Large intestine (tissue), 3 donors: Measurements from ENCODE around the gene USP3. TPM values are rescaled to one million over a fixed set of nuclear protein-coding genes. Genes with fewer than 3 reads are reported as not detected.
"Not testable (repeated sequence)": the region's sequence is repeated elsewhere in the genome, so short reads cannot be mapped to it uniquely, and the experiment has no call there.

Source experiments
- DNase-seq, 2 donors: peaks; one replicate each; pipeline versions ENCODE4 v3.0.0 to v3.0.0-alpha.2; 2013
- H3K27ac ChIP-seq: one replicate; pipeline ENCODE4 v1.5.1; 2013; ENCODE audit warnings: low read length
- H3K27me3 ChIP-seq: 2 replicates; pipeline ENCODE4 v1.6.1; 2013; ENCODE audit warnings: low read length; ENCODE audit not compliant: control insufficient read depth, insufficient read depth
- H3K36me3 ChIP-seq: 2 replicates; pipeline ENCODE4 v1.6.1; 2013; ENCODE audit warnings: low read length; ENCODE audit not compliant: control insufficient read depth, insufficient read depth
- H3K4me1 ChIP-seq: one replicate; pipeline ENCODE4 v1.6.1; 2013; ENCODE audit warnings: low read length; ENCODE audit not compliant: control insufficient read depth, insufficient read depth
- H3K4me3 ChIP-seq: one replicate; pipeline ENCODE4 v1.5.1; 2013; ENCODE audit warnings: low read length
- H3K9me3 ChIP-seq: one replicate; pipeline ENCODE4 v1.6.1; 2013; ENCODE audit warnings: mild to moderate bottlenecking, low read depth, low read length, moderate library complexity; ENCODE audit not compliant: control insufficient read depth
- WGBS: methylation state at CpG from one replicate; pipeline ENCODE4 v1.1.5; 2013; ENCODE audit warnings: low lambda C conversion rate; ENCODE audit not compliant: insufficient coverage; 5-methylcytosine and 5-hydroxymethylcytosine counted together
- polyA plus RNA-seq: library from polyadenylated mRNA; unstranded; fragments of 120-200 nt; gene quantifications from one replicate; pipeline ENCODE4 v1.2.1, GENCODE V29; 2013

Gene USP3
- polyA plus RNA-seq, 1 donor = 32.7 TPM

DNA sequence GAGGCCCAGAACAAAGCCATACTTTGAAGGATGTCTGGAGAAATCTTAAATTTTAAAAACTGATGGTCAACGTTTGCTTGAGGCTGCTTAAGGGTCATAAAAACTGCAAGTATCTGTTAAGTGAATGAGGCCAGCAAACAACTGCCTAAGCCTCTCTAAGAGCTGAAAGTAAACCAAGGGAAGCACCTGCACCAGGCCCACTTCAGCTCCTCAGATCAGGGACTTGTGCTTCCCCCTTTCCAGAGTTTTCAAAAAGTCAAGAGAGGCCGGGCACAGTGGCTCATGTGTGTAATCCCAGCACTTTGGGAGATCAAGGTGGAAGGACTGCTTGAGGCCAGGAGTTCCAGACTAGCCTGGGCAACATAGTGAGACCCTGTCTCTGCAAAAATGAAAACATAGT, 101.9 kb downstream of the USP3 start:
- Histone ChIP-seq H3K27me3 (no peaks in the 10 kb centered on the region), H3K36me3 (peaks cover 39% of the 10 kb centered on the region), H3K9me3 (no peaks in the 10 kb centered on the region), H3K27ac (no peak overlapping the region), H3K4me1 (peaks cover 15% of the 10 kb centered on the region), H3K4me3 (no peak overlapping the region)
- DNase-seq = no peak
- 40% methylated on average over 1 of the region's 2 CpGs for WGBS

DNA sequence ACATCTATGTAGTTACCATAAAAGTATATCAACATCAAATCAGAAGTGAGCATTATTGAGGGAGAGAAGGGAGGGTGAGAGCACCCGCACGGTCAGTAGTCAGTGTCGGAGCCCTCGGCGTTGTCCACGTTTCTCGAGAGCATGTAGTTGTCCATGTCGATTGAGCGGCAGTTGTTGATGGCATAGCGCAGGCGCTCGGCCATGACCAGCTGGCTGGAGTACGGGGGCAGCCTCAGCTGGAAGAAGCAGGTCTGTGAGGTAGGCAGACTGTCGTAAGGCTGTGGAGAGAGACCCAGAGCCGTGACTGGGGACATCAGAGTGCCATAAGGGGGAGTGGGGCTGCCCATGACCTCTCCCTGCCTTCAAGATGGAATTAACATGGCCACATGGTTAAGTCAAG, 104.6 kb downstream of the USP3 start:
- Histone ChIP-seq H3K4me1 (peaks cover 17% of the 10 kb centered on the region), H3K4me3 (no peak overlapping the region), H3K27me3 (no peaks in the 10 kb centered on the region), H3K27ac (no peak overlapping the region), H3K9me3 (no peaks in the 10 kb centered on the region), H3K36me3 (peaks cover 59% of the 10 kb centered on the region)
- no peak for DNase-seq
- WGBS = 90% methylated on average over 2 of the region's 15 CpGs

GRCh38 chr15:63609448-63609847, 105.1 kb downstream of the USP3 start:
- Histone ChIP-seq H3K4me1 (peaks cover 17% of the 10 kb centered on the region), H3K9me3 (no peaks in the 10 kb centered on the region), H3K4me3 (no peak overlapping the region), H3K27ac (no peak overlapping the region), H3K27me3 (no peaks in the 10 kb centered on the region), H3K36me3 (peaks cover 64% of the 10 kb centered on the region)
- DNase-seq = no peak
- no CpG with 5 or more reads among the region's 6 CpGs for WGBS

GRCh38 chr15:63610209-63610841, 105.9 kb downstream of the USP3 start:
- Histone ChIP-seq H3K4me3 (no peak overlapping the region), H3K9me3 (no peaks in the 10 kb centered on the region), H3K27ac (peak overlapping the region; percentile 32), H3K4me1 (peaks cover 17% of the 10 kb centered on the region), H3K36me3 (peaks cover 68% of the 10 kb centered on the region), H3K27me3 (no peaks in the 10 kb centered on the region)
- peak; percentile 61 to 72 for DNase-seq
- WGBS = no CpG with 5 or more reads among the region's 6 CpGs

DNA sequence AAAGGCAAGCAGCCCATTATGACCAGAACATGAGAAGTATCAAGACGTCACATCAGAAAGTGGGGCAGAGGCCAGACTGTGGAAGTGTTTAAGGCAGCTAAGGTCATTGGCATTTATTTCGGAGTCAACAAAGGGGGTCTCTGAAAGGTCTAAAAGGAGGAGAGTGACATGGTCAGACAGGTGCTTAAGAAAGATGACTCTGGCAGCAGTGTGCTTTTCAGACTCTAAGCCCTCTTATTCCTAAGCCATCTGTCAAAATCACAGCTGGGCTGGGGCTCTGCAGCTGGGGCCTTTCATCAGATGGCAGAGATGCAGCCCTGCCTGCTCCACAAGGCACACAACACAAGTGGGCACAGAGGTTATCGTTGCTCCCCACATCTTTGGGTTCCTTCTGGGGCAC, 106.8 kb downstream of the USP3 start:
- Histone ChIP-seq H3K36me3 (peaks cover 68% of the 10 kb centered on the region), H3K27me3 (no peaks in the 10 kb centered on the region), H3K9me3 (no peaks in the 10 kb centered on the region), H3K27ac (peak overlapping the region; percentile 32), H3K4me1 (peaks cover 17% of the 10 kb centered on the region), H3K4me3 (no peak overlapping the region)
- 88% methylated on average over 1 of the region's 3 CpGs for WGBS
- DNase-seq = no peak

DNA sequence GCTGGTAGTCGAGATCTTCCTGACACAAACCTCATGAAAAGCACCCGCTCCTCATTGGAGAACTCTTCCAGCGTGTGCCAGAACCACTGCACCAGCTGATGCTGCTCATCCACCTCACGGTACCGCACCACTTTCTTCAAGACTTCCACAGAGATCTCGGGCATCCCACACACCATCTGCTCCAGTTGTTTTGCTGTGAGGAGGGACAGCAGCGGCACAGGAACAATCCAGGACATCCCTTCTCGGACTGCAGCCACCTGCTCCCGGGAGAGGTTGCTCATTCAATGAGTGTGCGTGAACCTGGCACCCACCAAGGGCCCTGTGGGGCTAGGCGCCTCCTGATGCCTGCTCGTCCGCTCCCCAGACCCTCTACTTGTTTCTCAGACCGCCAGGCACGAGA, 107.9 kb downstream of the USP3 start:
- Histone ChIP-seq H3K4me3 (no peak overlapping the region), H3K27ac (no peak overlapping the region), H3K27me3 (no peaks in the 10 kb centered on the region), H3K9me3 (no peaks in the 10 kb centered on the region), H3K4me1 (peaks cover 17% of the 10 kb centered on the region), H3K36me3 (peaks cover 67% of the 10 kb centered on the region)
- WGBS = no CpG with 5 or more reads among the region's 15 CpGs
- DNase-seq = no peak

DNA sequence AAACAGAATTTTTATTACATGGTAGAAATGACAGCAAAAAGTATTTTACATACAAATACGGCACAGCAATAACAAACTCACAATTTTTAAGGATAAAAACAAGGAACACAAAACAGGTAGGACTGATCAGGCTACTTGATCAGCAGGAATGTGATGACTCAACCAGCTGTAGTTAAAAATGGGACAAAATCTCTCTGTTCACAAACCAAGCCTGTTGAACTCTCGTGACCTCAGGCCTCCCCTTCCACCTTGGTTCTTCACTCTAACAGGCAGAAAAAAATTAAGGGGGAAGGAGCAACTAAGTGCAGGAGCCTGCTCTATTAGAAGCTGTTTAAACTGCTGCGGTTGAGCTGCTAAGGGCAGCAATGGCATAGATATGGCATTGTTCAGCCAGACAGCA, 111.5 kb downstream of the USP3 start:
- Histone ChIP-seq H3K36me3 (peaks cover 46% of the 10 kb centered on the region), H3K9me3 (no peaks in the 10 kb centered on the region), H3K4me3 (no peak overlapping the region), H3K27ac (no peak overlapping the region), H3K4me1 (peaks cover 6% of the 10 kb centered on the region), H3K27me3 (no peaks in the 10 kb centered on the region)
- DNase-seq = no peak
- WGBS = no CpG with 5 or more reads among the region's 3 CpGs

DNA sequence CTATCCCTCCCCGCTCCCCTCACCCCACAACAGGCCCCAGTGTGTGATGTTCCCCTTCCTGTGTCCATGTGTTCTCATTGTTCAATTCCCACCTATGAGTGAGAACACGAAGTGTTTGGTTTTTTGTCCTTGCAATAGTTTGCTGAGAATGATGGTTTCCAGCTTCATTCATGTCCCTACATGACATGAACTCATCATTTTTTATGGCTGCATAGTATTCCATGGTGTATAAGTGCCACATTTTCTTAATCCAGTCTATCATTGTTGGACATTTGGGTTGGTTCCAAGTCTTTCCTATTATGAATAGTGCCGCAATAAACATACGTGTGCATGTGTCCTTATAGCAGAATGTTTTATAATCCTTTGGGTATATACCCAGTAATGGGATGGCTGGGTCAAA, 112.8 kb downstream of the USP3 start:
- WGBS = no CpG with 5 or more reads among the region's 4 CpGs
- H3K27ac ChIP-seq, H3K27me3 ChIP-seq, DNase-seq, H3K9me3 ChIP-seq, H3K4me1 ChIP-seq, H3K4me3 ChIP-seq: not testable (repeated sequence)
- peaks cover 39% of the 10 kb centered on the region for H3K36me3 ChIP-seq

DNA sequence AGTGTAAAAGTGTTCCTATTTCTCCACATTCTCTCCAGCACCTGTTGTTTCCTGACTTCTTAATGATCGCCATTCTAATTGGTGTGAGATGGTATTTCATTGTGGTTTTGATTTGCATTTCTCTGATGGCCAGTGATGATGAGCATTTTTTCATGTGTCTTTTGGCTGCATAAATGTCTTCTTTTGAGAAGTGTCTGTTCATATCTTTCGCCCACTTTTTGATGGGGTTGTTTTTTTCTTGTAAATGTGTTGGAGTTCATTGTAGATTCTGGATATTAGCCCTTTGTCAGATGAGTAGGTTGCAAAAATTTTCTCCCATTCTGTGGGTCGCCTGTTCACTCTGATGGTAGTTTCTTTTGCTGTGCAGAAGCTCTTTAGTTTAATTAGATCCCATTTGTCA, 113.2 kb downstream of the USP3 start:
- peaks cover 39% of the 10 kb centered on the region for H3K36me3 ChIP-seq
- H3K4me3 ChIP-seq, H3K4me1 ChIP-seq, H3K27me3 ChIP-seq, H3K9me3 ChIP-seq, DNase-seq, H3K27ac ChIP-seq: not testable (repeated sequence)
- WGBS = no CpG with 5 or more reads among the region's 3 CpGs

GRCh38 chr15:63620760-63621159, 116.4 kb downstream of the USP3 start:
- WGBS = no CpG with 5 or more reads among the region's 2 CpGs
- not testable (repeated sequence) for H3K4me3 ChIP-seq, H3K9me3 ChIP-seq, DNase-seq, H3K27ac ChIP-seq, H3K27me3 ChIP-seq, H3K4me1 ChIP-seq
- H3K36me3 ChIP-seq = peaks cover 44% of the 10 kb centered on the region

- Histone ChIP-seq H3K27ac (no peak overlapping the region), H3K27me3 (no peaks in the 10 kb centered on the region), H3K36me3 (peaks cover 57% of the 10 kb centered on the region), H3K4me1 (no peaks in the 10 kb centered on the region), H3K4me3 (no peak overlapping the region), H3K9me3 (no peaks in the 10 kb centered on the region)
- no peak for DNase-seq
- WGBS = no CpG with 5 or more reads among the region's 8 CpGs
Measured at GRCh38 chr15:63623232-63623969, 119.0 kb downstream of the USP3 start.
